ENCODE measurements around the gene DUSP2. TPM values are rescaled to one million over a fixed set of nuclear protein-coding genes. Genes with fewer than 3 reads are reported as not detected.
A peak's percentile ranks its signal among the peaks of the same experiment; 100 is the strongest.
"Not testable (repeated sequence)": the region's sequence is repeated elsewhere in the genome, so short reads cannot be mapped to it uniquely, and the experiment has no call there.

The DUSP2 gene
- total RNA-seq, 2 experiments from 2014 or later = 47.7 to 50.2 TPM

DNA sequence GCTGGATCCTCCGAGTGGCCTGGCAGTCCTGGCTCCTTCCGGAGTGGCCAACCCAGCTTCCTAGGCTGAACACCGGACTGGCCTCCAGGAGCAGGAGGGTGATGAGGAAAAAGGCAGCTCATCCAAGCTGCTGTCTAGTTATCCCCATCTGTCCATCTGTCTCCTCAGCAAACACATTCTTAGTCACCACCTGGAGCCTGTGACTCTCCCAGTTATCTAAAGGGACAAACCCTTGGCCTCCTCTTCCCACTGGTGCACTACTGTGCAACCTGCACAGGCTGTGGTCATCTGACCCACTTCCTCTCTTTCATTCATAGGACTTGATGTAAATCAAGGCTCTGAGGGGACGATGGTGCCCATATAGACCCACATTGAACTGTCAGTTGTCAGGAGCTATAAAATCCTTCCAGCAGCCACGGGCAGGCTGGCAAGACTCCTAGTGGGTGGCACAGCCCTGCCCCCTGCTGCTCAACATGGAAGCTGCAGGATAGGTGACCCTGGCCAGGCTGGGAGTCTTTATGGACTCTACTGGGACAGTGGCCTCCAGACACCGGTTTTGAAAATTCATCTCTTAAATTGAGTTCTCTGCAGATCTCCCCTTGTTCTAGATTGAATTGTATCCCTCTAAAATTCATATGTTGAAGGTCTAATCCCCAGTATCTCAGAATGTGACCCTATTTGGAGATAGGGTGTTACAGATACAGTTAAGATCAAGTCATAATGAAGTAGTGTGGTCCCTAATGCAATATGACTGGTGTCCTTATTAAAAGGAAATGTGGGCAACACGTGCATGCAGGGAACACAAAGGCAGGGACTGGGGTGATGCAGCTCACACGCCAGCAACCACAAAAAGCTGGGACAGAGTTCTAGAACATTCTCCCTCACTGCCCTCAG lies 29.3 kb upstream of the DUSP2 start:
- Mint-ChIP-seq H3K9me3 (no peaks in the 10 kb centered on the region), H3K4me3 (no peak overlapping the region), H3K27ac (peak overlapping the region; percentile 18), H3K36me3 (no peaks in the 10 kb centered on the region), H3K27me3 (no peaks in the 10 kb centered on the region), H3K4me1 (peaks cover 7% of the 10 kb centered on the region)
- POLR2A ChIA-PET = interaction anchor here (1.0 to 3.8 kb wide), 6 partner anchors 11 to 182 kb away, joined by 3 to 63 read pairs (median 6); partner anchors contain the start of genes ASTL, DUSP2 and STARD7
- ATAC-seq (ENCODE audit: low read depth) (peak; percentile 95), DNase-seq (peak; percentile 85)

GRCh38 chr2:96171831-96172230 lies 26.6 kb upstream of the DUSP2 start:
- Mint-ChIP-seq H3K27me3 (no peaks in the 10 kb centered on the region), H3K36me3 (no peaks in the 10 kb centered on the region), H3K9me3 (peaks cover 1% of the 10 kb centered on the region), H3K27ac (no peak overlapping the region), H3K4me1 (peaks cover 7% of the 10 kb centered on the region), H3K4me3 (no peak overlapping the region)
- POLR2A ChIA-PET = no interaction called here
- ATAC-seq (ENCODE audit: low read depth) (no peak), DNase-seq (no peak)

DNA sequence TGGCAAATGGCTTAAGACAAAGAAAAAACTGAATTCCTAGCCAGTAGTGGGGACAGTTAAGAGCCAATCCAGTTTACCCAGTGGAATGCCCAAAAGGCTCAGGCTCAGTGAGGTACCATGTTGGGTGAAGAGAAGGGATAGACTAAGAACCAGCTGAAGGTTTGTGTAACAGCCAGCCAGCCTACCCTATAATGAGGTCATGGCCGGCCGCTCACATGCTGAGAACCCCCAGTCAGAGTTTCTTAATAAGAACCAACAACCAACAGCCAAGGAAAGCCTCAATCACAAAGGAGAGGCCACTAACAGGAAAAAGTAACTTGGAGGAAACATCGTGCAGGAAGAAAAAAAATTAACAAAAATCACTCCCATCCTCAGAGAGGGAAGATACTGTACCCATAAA lies 25.4 kb upstream of the DUSP2 start:
- Mint-ChIP-seq H3K4me3 (no peak overlapping the region), H3K27ac (no peak overlapping the region), H3K27me3 (no peaks in the 10 kb centered on the region)

GRCh38 chr2:96169868-96170507 lies 24.7 kb upstream of the DUSP2 start:
- ATAC-seq (ENCODE audit: low read depth) (no peak), DNase-seq (no peak)
- Mint-ChIP-seq H3K9me3 (peaks cover 1% of the 10 kb centered on the region), H3K4me1 (peaks cover 12% of the 10 kb centered on the region), H3K36me3 (no peaks in the 10 kb centered on the region), H3K4me3 (no peak overlapping the region), H3K27me3 (no peaks in the 10 kb centered on the region), H3K27ac (no peak overlapping the region)
- POLR2A ChIA-PET = interaction anchor here (0.8 to 1.0 kb wide), 2 partner anchors 25 to 27 kb away, joined by 3 read pairs; no protein-coding TSS in a partner anchor

More for the DNA sequence above, 25.4 kb upstream of the DUSP2 start:
- Mint-ChIP-seq H3K9me3 (peaks cover 1% of the 10 kb centered on the region), H3K4me1 (peaks cover 10% of the 10 kb centered on the region), H3K36me3 (no peaks in the 10 kb centered on the region)
- ATAC-seq (ENCODE audit: low read depth) = no peak
- DNase-seq = no peak
- POLR2A ChIA-PET = interaction anchor here (0.8 kb wide), 1 partner anchor 28 kb away, joined by 3 read pairs; no protein-coding TSS in a partner anchor

DNA sequence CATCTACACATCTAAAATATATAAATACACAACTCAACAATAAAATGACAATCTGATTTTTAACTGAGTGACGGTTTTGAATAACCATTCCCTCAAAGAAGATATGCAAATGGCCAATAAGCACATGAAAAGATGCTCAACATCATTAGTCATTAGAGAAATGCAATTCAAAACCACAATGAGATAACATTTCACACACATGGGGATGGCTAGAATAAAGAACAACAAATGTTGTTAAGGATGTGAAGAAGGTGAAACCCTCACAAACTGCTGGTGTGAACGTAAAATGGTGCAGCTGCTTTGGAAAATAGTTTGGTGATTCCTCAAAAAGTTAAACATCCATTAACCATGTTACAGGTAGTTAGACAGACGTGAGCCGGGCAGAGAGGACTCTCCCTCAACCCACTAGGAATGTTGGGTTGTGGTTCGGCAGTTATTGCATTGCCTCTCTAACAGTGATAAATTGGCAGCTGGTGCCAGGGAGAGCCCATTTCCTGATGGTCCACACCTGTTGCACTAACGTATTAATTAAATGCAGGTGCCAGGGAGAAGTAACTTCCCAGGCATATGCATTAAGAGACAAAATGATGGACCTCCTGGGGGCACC lies 22.3 kb upstream of the DUSP2 start:
- Mint-ChIP-seq H3K4me1 (peaks cover 25% of the 10 kb centered on the region), H3K4me3 (no peak overlapping the region), H3K27me3 (no peaks in the 10 kb centered on the region), H3K36me3 (no peaks in the 10 kb centered on the region), H3K27ac (no peak overlapping the region), H3K9me3 (peaks cover 1% of the 10 kb centered on the region)
- ATAC-seq (ENCODE audit: low read depth) = no peak
- no peak for DNase-seq
- POLR2A ChIA-PET = interaction anchor here (1.9 kb wide), 1 partner anchor 21 kb away, joined by 5 read pairs; no protein-coding TSS in a partner anchor

DNA sequence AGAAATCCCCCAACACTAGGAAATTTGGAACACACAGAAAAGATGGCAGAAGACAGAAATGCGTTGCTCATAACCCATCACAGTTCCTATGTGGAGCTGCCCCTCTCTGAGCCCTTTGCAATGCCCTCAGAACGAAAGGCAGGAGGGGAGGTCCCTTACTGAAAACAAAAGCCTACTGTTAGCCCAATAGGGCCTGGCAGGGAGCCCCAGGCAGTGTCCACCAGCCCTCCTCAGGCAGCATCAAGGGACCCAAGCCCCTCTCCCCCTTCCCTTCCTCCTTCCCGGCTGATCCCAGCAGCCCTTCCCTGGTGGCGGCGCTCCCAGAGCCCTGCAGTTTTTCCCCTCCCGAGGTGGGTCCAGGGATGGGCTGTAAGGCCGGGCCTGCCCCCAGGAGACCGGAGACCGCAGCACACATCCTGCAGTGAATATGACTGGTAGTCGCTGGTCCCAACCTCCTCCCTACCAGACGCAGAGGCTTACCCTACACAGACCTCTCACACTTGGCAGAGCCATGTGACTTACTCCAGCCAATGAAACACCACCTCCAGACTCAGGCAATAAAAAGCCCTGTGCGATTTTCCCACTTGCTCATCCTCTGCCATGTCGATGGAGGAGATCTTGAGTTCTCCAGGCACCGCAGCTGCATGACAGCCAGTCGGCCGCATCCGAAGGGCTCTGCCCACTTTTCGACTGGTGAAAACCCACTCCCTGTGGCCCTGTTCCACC lies 19.4 kb upstream of the DUSP2 start:
- Mint-ChIP-seq H3K27ac (peak overlapping the region; percentile 99), H3K9me3 (peaks cover 5% of the 10 kb centered on the region), H3K4me1 (peaks cover 36% of the 10 kb centered on the region), H3K27me3 (no peaks in the 10 kb centered on the region), H3K4me3 (peak overlapping the region; percentile 80), H3K36me3 (peaks cover 7% of the 10 kb centered on the region)
- peak; percentile 74 for DNase-seq
- ATAC-seq (ENCODE audit: low read depth) = peak; percentile 86
- POLR2A ChIA-PET = interaction anchor here (1.2 to 3.7 kb wide), 6 partner anchors 10 to 171 kb away, joined by 3 to 89 read pairs (median 10); partner anchors contain the start of genes ASTL, DUSP2, NCAPH and STARD7

DNA sequence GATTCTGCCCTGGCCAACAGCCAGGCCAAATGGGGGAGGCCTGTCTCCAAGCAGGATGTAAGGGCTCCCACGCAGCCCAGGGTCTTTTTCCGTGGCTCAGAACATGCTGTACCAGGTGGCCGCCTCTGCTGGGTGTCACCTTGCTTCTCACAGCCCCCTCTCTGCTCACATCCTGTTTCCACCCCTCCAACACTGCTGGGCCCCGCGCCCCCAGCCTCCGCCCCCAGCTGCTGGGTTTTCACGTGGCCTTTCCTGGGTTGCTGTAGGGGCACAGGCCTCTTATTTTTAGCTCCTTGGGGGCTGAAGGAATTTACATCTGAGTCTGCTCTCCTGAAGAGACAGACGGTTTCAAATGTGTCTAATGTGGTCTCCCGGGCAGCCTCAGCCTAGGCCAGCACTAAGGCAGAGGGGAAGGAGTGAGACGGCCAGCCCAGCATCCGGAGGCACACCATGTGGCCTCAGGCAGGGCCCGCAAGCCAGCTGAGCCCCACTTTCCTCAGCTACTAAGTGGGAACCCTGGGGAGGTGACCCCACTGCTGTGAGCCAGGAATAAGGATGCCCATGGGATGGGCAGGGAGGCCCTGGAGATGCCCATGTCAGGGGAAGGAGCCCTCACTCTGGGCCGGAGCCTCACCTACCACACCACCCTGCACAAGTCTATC lies 18.7 kb upstream of the DUSP2 start:
- Mint-ChIP-seq H3K9me3 (peaks cover 3% of the 10 kb centered on the region), H3K4me3 (peak overlapping the region; percentile 80), H3K27ac (peak overlapping the region; percentile 99), H3K4me1 (peaks cover 44% of the 10 kb centered on the region), H3K36me3 (peaks cover 9% of the 10 kb centered on the region), H3K27me3 (no peaks in the 10 kb centered on the region)
- POLR2A ChIA-PET = interaction anchor here (0.8 to 3.7 kb wide), 7 partner anchors 11 to 172 kb away, joined by 3 to 89 read pairs (median 9); partner anchors contain the start of genes ASTL, DUSP2, NCAPH and STARD7
- DNase-seq (peak; percentile 76), ATAC-seq (ENCODE audit: low read depth) (peak; percentile 67)

- peak overlapping the region; percentile 99 for H3K27ac Mint-ChIP-seq
- no peaks in the 10 kb centered on the region for H3K27me3 Mint-ChIP-seq
- ATAC-seq (ENCODE audit: low read depth) (no peak), DNase-seq (no peak)
- POLR2A ChIA-PET = interaction anchor here (0.8 to 3.7 kb wide), 7 partner anchors 11 to 172 kb away, joined by 3 to 89 read pairs (median 9); partner anchors contain the start of genes ASTL, DUSP2, NCAPH and STARD7
- peak overlapping the region; percentile 80 for H3K4me3 Mint-ChIP-seq
- peaks cover 3% of the 10 kb centered on the region for H3K9me3 Mint-ChIP-seq
- peaks cover 9% of the 10 kb centered on the region for H3K36me3 Mint-ChIP-seq
- peaks cover 45% of the 10 kb centered on the region for H3K4me1 Mint-ChIP-seq
Observed at GRCh38 chr2:96163415-96163767, 18.2 kb upstream of the DUSP2 start.

- Mint-ChIP-seq H3K4me3 (peak overlapping the region; percentile 25), H3K9me3 (peaks cover 3% of the 10 kb centered on the region), H3K36me3 (peaks cover 9% of the 10 kb centered on the region), H3K4me1 (peaks cover 59% of the 10 kb centered on the region), H3K27ac (peak overlapping the region; percentile 82), H3K27me3 (no peaks in the 10 kb centered on the region)
- no peak for DNase-seq
- POLR2A ChIA-PET = interaction anchor here (3.7 kb wide), 1 partner anchor 16 kb away, joined by 89 read pairs; the partner anchor contains the start of gene DUSP2
- ATAC-seq (ENCODE audit: low read depth) = no peak
Observed at GRCh38 chr2:96161898-96162297, 16.7 kb upstream of the DUSP2 start.

DNA sequence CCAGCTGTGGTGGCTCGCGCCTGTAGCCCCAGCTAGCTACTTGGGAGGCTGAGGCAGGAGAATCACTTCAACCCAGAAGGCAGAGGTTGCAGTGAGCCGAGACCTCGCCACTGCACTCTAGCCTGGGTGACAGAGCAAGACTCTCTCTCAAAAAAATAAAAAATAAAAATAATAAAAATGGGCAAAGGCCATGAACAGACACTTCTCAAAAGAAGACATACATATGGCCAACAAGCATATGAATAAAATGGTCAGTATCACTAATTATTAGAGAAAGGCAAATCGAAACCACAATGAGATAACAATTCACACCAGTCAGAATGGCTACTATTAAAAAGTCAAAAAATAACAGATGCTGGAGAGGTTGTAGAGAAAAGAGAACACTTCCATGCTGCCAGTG lies 15.1 kb upstream of the DUSP2 start:
- H3K36me3 Mint-ChIP-seq; ATAC-seq (ENCODE audit: low read depth); H3K4me3 Mint-ChIP-seq; DNase-seq; H3K27ac Mint-ChIP-seq; H3K9me3 Mint-ChIP-seq; H3K27me3 Mint-ChIP-seq: not testable (repeated sequence)
- POLR2A ChIA-PET = interaction anchor here (4.4 kb wide), 1 partner anchor 15 kb away, joined by 51 read pairs; the partner anchor contains the start of gene DUSP2
- H3K4me1 Mint-ChIP-seq = peaks cover 67% of the 10 kb centered on the region

GRCh38 chr2:96159084-96159830 lies 14.0 kb upstream of the DUSP2 start:
- no peak for ATAC-seq (ENCODE audit: low read depth)

More at GRCh38 chr2:96159084-96159830, 14.0 kb upstream of the DUSP2 start:
- Mint-ChIP-seq H3K4me3 (peak overlapping the region; percentile 41), H3K27ac (peak overlapping the region; percentile 84), H3K36me3 (peaks cover 9% of the 10 kb centered on the region), H3K27me3 (peaks cover 6% of the 10 kb centered on the region), H3K9me3 (peaks cover 3% of the 10 kb centered on the region), H3K4me1 (peaks cover 61% of the 10 kb centered on the region)
- POLR2A ChIA-PET = interaction anchor here (4.4 kb wide), 1 partner anchor 14 kb away, joined by 51 read pairs; the partner anchor contains the start of gene DUSP2
- no peak for DNase-seq
